NCI-H146 treated with DMSO at 0.1 percent for 48 hours (cell line): ENCODE results near the gene EDC3.
"Not testable (repeated sequence)": the region's sequence is repeated elsewhere in the genome, so short reads cannot be mapped to it uniquely, and the experiment has no call there.

Source experiments
- DNase-seq: peaks from one replicate; lab custom pipeline; 2025; ENCODE audit not compliant: unreplicated experiment; lab: John Stamatoyannopoulos, UW

Gene EDC3

GRCh38 chr15:74612677-74613076 lies 83.1 kb downstream of the EDC3 start:
- DNase-seq, result no peak

GRCh38 chr15:74611834-74612233 lies 84.0 kb downstream of the EDC3 start:
- DNase-seq, result no peak

GRCh38 chr15:74611341-74611740 lies 84.5 kb downstream of the EDC3 start:
- no peak for DNase-seq

GRCh38 chr15:74610302-74610951 lies 85.4 kb downstream of the EDC3 start:
- no peak for DNase-seq

GRCh38 chr15:74609938-74610301 lies 85.9 kb downstream of the EDC3 start:
- no peak for DNase-seq

GRCh38 chr15:74608786-74609185 lies 87.0 kb downstream of the EDC3 start:
- no peak for DNase-seq

GRCh38 chr15:74605795-74606150 lies 90.1 kb downstream of the EDC3 start:
- no peak for DNase-seq

- peak; percentile 63 for DNase-seq
Observed at GRCh38 chr15:74604983-74605794, 90.6 kb downstream of the EDC3 start.

- no peak for DNase-seq
Observed at GRCh38 chr15:74603789-74604705, 91.8 kb downstream of the EDC3 start.

- DNase-seq, result no peak
Observed at GRCh38 chr15:74603026-74603788, 92.6 kb downstream of the EDC3 start.

GRCh38 chr15:74599156-74599555 lies 96.7 kb downstream of the EDC3 start:
- no peak for DNase-seq

GRCh38 chr15:74598126-74598842 lies 97.5 kb downstream of the EDC3 start:
- DNase-seq, result no peak

- DNase-seq, result not testable (repeated sequence)
Observed at GRCh38 chr15:74597146-74597705, 98.6 kb downstream of the EDC3 start.

- not testable (repeated sequence) for DNase-seq
Observed at GRCh38 chr15:74596736-74597135, 99.1 kb downstream of the EDC3 start.

GRCh38 chr15:74595271-74595670 lies 100.6 kb downstream of the EDC3 start:
- DNase-seq, result no peak

- no peak for DNase-seq
Observed at GRCh38 chr15:74594455-74594854, 101.4 kb downstream of the EDC3 start.

- no peak for DNase-seq
Observed at GRCh38 chr15:74593122-74593521, 102.7 kb downstream of the EDC3 start.

GRCh38 chr15:74592222-74592621 lies 103.6 kb downstream of the EDC3 start:
- DNase-seq, result no peak

GRCh38 chr15:74589826-74590225 lies 106.0 kb downstream of the EDC3 start:
- DNase-seq, result no peak

GRCh38 chr15:74585857-74586256 lies 110.0 kb downstream of the EDC3 start:
- DNase-seq, result no peak
